IPS-20b (cell line): ENCODE measurements around the gene SESN1.

Experiments used
- H3K27ac ChIP-seq: one replicate; pipeline ENCODE4 v1.5.1; 2013; ENCODE audit warnings: low read length
- H3K27me3 ChIP-seq: 2 replicates; pipeline ENCODE4 v1.6.1; 2013; ENCODE audit warnings: mild to moderate bottlenecking, low read length, inconsistent platforms; ENCODE audit not compliant: insufficient read depth
- H3K36me3 ChIP-seq: 2 replicates; pipeline ENCODE4 v1.6.1; 2013; ENCODE audit warnings: low read depth, mild to moderate bottlenecking, inconsistent platforms, low read length, moderate library complexity; ENCODE audit not compliant: insufficient read depth
- H3K4me1 ChIP-seq: 2 replicates; pipeline ENCODE4 v1.6.1; 2013; ENCODE audit warnings: mild to moderate bottlenecking, control low read depth, inconsistent platforms, low read length, moderate library complexity; ENCODE audit not compliant: insufficient read depth
- H3K4me3 ChIP-seq: 2 replicates; pipeline ENCODE4 v1.5.1; 2013; ENCODE audit warnings: mild to moderate bottlenecking, low read length, inconsistent platforms
- H3K9ac ChIP-seq: 2 replicates; pipeline ENCODE4 v1.6.1; 2013; ENCODE audit warnings: low read depth, mild to moderate bottlenecking, inconsistent platforms, low read length, moderate library complexity
- H3K9me3 ChIP-seq: 2 replicates; pipeline ENCODE4 v1.6.1; 2013; ENCODE audit warnings: mild to moderate bottlenecking, low read depth, low read length, inconsistent platforms; ENCODE audit not compliant: insufficient read depth

Gene SESN1

DNA sequence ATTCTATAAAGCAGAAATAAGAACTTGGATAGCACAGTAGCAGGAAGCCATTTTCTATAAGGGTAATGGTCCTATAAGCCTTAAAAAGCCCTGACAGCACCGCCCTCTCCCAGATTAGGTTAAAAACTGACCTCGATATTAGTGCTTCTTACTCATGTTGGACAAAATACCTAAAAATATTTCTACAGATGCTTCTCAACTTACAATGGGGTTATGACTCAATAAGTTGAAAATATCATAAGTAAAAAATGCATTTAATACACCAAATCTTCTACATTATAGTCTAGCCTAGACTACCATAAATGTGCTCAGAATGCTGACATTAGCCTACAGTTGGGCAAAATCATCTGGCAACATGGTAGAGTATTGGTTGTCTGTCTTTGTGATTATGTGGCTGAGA lies 70.3 kb downstream of the SESN1 start:
- peaks cover 3% of the 10 kb centered on the region; the same call in 1 of the 2 replicates for H3K4me1 ChIP-seq

DNA sequence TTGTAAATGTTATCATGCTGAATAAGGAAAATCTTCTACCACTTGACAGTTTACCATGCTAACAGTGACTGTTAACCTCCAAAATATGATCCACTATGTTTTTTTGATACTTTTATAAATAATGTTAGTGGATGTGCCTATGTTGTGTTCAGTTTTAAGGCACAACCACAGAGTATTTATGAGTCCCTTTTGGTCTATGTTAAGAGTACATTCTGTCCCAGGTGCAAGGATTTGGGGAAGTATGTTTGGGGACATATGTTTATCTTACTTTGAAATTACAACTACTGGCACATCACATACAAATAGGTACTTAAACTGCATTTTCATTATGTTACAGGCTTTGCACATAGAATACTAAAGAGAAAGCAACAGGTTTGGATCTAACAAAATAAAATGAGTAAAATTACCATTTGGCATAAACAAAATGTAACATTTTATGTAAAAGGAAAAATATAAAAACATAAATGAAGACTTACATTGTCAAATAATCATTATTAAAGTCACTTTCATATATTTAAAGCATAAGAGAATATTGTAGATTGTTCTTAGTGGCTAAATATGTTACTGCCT lies 71.2 kb downstream of the SESN1 start:
- Histone ChIP-seq H3K4me1 (peaks cover 3% of the 10 kb centered on the region; the same call in 1 of the 2 replicates), H3K4me3 (no peak overlapping the region), H3K27ac (no peak overlapping the region), H3K9ac (no peak overlapping the region), H3K27me3 (no peaks in the 10 kb centered on the region), H3K9me3 (no peaks in the 10 kb centered on the region), H3K36me3 (no peaks in the 10 kb centered on the region)

More for the DNA sequence above, 70.3 kb downstream of the SESN1 start:
- Histone ChIP-seq H3K36me3 (no peaks in the 10 kb centered on the region), H3K4me3 (no peak overlapping the region), H3K9ac (no peak overlapping the region), H3K27me3 (no peaks in the 10 kb centered on the region), H3K9me3 (no peaks in the 10 kb centered on the region), H3K27ac (no peak overlapping the region)

DNA sequence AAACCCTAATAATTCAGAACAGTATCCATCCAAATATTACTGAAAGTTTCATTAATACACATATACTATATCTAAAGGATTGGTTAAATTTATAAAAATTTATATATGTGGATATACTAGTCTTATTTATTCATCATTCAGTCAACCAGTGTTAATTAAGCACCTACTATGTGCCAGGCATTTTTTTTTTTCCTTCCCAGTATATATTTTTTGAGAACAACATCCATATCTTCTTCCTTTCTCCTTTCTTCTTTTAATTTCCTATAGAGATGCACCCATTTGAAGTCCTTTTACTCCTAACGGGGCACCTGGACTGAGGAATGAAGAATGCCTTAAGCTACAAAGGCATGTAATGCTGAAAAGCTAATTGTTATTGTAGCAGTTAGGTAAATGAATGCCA lies 72.8 kb downstream of the SESN1 start:
- no peaks in the 10 kb centered on the region for H3K9me3 ChIP-seq
- H3K4me3 ChIP-seq, result no peak overlapping the region
- peaks cover 3% of the 10 kb centered on the region; the same call in 1 of the 2 replicates for H3K4me1 ChIP-seq
- H3K36me3 ChIP-seq, result no peaks in the 10 kb centered on the region
- H3K9ac ChIP-seq, result no peak overlapping the region
- no peak overlapping the region for H3K27ac ChIP-seq
- H3K27me3 ChIP-seq, result no peaks in the 10 kb centered on the region

DNA sequence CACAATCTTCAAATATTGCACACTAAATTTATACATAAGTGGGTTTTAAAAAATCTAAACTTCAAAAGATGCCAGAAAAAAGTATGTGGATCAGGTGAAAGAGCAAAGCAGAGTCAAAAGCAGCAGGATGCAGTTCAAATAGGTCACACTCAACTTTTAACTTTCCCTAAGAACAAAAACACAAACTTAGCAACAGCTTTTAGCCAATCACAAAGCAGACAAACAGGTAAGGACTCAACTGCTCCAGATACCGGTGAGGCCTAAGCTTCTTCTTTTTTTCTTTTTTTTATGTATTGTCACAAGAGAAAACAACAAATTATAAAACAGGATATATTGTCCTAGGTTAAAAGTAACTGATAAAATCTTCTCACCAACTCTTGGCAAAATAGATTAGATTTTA lies 74.7 kb downstream of the SESN1 start:
- Histone ChIP-seq H3K27me3 (no peaks in the 10 kb centered on the region), H3K9me3 (no peaks in the 10 kb centered on the region), H3K27ac (peak overlapping the region; percentile 5), H3K9ac (no peak overlapping the region), H3K4me1 (peaks cover 3% of the 10 kb centered on the region; the same call in 1 of the 2 replicates), H3K4me3 (no peak overlapping the region), H3K36me3 (no peaks in the 10 kb centered on the region)

DNA sequence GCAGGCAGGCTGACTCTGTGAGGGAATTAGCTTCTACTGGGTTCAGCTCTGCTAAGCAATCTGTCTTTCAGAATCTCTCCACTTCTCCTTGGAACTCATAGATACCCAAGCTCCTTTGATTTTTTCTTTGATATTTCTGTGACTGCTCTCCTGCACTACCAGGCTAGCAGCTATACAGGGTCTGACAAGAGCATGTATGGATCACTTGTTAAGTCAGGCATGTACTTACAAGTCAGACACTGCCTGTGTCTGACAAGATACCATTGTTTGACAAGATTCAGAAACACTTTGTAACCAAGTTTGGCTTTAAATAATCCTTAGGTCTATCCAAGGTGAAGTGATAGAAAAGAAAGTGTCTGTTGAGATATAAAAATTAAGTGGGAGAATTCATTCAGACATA lies 79.5 kb downstream of the SESN1 start:
- Histone ChIP-seq H3K4me1 (peaks cover 3% of the 10 kb centered on the region; the same call in 1 of the 2 replicates), H3K9me3 (no peaks in the 10 kb centered on the region), H3K36me3 (no peaks in the 10 kb centered on the region), H3K27ac (no peak overlapping the region), H3K9ac (no peak overlapping the region), H3K4me3 (no peak overlapping the region), H3K27me3 (no peaks in the 10 kb centered on the region)

DNA sequence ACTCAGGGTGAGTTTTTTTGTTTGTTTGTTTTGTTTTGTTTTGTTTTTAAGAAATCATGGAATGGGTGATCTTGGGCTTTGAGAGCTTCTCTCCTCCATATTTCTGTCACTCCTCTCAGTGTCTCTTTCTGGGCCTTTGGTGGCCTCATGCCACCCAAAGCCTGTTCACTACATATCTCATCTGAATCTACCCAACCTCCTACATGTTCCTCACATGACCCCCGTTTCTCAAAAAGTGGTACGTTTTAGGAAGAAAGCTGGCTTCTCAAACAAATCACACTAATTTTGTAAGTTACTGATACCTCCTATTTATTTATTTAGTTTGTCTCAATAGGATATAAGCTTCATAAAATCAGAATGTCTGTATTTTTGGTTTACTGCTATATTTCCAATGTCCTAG lies 80.0 kb downstream of the SESN1 start:
- no peak overlapping the region for H3K9ac ChIP-seq
- peaks cover under 1% of the 10 kb centered on the region; the same call in 1 of the 2 replicates for H3K4me1 ChIP-seq
- no peaks in the 10 kb centered on the region for H3K27me3 ChIP-seq
- no peaks in the 10 kb centered on the region for H3K9me3 ChIP-seq
- no peak overlapping the region for H3K27ac ChIP-seq
- H3K4me3 ChIP-seq, result no peak overlapping the region
- no peaks in the 10 kb centered on the region for H3K36me3 ChIP-seq

DNA sequence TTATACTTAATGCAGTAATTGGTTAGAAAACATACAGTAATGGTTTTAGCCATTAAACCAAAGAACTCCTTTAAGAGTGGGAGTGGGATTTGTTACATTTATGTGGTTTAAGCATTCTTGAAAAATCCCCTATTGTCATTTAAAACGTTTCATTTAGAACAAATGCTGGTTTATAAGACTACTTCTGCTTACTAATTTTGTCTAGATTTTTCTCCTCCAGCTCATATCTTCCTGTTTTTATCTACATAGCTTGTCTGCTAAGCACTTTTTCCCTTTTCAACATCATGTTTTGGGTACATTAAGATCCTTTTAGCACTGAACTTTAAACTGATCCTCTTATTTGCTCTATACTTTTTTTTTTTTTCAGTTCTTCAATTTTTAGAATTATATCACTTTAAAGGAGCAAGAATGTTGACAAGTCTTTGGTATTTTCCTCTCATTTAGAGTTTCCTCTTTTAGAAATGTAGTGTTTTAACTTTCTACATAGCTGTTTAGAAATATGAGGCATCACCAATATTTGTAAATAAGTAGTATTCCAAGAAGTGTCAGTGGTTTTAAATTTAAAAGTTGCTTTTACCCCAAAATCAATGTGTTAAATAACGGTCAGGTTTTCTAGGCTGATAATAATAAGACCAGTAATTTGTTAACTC lies 80.9 kb downstream of the SESN1 start:
- H3K36me3 ChIP-seq, result no peaks in the 10 kb centered on the region
- H3K4me3 ChIP-seq, result no peak overlapping the region
- no peak overlapping the region for H3K27ac ChIP-seq
- H3K4me1 ChIP-seq, result no peaks in the 10 kb centered on the region
- H3K27me3 ChIP-seq, result no peaks in the 10 kb centered on the region
- H3K9ac ChIP-seq, result no peak overlapping the region
- no peaks in the 10 kb centered on the region for H3K9me3 ChIP-seq

DNA sequence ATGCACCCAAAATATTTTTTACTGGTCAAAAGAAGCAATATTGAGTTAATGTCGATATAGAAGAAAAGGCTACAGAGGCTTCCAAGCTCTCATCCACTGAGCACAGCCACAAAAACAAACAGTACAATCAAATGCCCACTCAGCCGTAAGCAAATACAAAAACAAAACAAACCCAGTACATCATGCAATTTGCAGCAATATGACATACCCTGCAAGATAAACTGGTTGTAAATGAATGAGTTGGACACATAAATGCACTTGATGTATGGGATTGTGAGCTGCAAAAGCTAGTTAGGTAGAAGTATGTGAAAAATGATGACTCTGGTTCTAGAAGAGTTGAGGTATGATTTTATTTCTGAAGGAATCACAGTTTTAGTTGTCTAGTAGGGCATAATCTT lies 83.9 kb downstream of the SESN1 start:
- no peaks in the 10 kb centered on the region for H3K36me3 ChIP-seq
- H3K4me1 ChIP-seq, result peaks cover 9% of the 10 kb centered on the region; the same call in 1 of the 2 replicates
- H3K9me3 ChIP-seq, result no peaks in the 10 kb centered on the region
- no peak overlapping the region for H3K9ac ChIP-seq
- H3K27me3 ChIP-seq, result no peaks in the 10 kb centered on the region
- no peak overlapping the region for H3K27ac ChIP-seq
- no peak overlapping the region for H3K4me3 ChIP-seq

DNA sequence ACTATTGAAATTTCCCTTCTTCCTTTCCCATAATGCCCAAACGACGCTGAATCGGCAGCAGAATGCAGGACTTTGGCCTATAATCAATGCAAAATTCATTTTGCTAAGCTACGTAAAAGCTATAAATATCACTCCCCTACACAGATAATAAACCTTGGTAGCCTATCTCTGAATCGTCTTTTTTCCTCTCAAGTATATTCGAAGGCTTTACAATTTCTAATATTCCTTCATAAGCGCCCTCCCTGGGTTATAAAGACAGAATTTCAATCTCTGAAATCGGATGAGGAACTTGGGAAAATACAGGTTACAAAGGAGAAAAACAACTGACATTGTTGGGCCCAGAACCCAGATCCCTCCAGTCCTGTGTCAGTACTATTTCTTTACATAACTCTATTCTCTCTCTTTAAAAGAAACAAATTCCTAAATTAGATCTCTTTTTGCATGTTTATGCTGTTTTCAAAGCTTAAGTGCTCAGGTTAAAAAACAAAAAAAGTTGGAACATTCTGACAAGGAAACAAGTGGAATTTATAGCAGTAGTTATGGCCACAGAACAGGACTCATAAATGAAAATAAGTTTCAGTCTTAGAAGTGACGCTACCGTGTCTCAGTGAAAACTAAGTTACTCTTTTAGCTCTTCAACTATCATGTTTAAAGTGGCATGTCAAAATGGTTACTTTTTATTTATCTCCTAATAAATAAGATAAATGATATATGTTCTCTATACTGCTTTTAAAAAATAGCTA lies 84.5 kb downstream of the SESN1 start:
- no peaks in the 10 kb centered on the region for H3K36me3 ChIP-seq
- H3K9ac ChIP-seq, result peak overlapping the region; percentile 78; the same call in 1 of the 2 replicates
- H3K27me3 ChIP-seq, result no peaks in the 10 kb centered on the region
- H3K4me1 ChIP-seq, result peaks cover 9% of the 10 kb centered on the region; the same call in 1 of the 2 replicates
- H3K9me3 ChIP-seq, result no peaks in the 10 kb centered on the region
- H3K27ac ChIP-seq, result no peak overlapping the region
- peak overlapping the region; percentile 82 for H3K4me3 ChIP-seq

DNA sequence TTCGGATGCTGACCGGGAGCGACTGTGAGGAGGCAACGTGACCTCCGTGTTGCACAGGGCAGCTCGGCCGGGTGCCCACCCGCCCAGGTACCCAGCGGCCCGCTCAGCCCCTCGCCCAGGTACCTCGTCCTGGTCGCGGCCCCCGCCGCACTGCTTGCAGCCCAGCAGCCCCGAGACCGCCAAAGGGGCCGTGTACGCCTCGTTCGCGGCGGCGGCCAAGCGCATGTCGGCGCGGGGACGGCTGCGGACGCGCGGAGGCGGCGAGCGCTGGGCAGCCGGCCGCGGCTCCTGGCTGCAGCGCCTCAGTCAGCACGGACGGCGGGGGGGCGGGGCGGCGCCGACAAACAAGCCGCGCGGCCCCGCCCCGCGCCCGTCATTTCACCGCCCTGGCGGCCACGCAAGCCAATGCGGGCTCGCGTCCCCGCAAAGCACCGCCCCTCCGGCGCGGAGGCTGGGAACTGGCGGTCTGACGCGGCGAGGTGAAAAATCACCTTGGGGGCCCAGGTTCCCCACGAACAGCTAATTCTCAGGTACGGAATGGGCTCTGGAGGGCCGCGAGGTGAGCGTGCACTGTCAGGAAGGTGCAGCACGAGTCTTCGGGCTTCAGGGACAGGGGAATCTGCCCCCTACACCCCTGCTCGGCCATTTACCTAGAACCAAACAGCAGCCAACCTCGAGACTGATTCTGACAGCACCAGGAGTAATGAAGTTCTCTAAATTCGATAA lies 85.2 kb downstream of the SESN1 start:
- Histone ChIP-seq H3K4me1 (peaks cover 9% of the 10 kb centered on the region; the same call in 1 of the 2 replicates), H3K9ac (peak overlapping the region; percentile 81), H3K36me3 (no peaks in the 10 kb centered on the region), H3K27ac (no peak overlapping the region), H3K4me3 (peak overlapping the region; percentile 82), H3K9me3 (no peaks in the 10 kb centered on the region), H3K27me3 (no peaks in the 10 kb centered on the region)

DNA sequence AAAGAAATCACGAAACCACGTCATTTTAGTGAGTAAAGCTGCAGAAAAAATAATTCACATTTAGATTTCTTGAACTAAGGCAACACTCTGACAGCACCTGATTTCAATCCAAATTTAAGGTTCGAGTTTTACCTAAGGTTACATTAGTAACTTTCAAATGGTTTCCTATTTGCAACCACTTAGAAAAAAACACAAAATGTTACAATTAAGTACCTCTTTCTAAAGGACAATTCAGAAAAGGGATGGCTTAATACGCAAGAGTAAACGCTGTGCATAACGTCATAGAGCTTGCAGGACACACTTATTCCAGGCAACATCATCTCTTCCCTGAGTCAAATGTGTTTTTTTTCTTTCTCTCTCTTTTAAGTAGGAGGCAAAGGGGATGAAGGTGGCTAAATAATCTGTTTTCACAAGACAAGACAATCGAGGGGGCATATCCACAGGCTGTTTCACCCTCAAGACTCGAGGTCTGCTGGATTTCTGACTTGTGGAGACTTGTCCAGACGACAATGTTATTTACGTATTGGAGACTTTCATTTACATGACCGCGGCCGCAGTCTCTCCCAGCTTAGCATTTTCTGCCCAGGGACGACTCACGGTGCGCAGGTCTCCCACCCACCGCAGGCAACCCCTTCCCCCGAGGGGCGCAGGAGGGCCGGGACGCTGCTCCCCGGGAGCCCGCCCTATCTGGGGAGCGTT lies 86.0 kb downstream of the SESN1 start:
- Histone ChIP-seq H3K36me3 (no peaks in the 10 kb centered on the region), H3K27ac (no peak overlapping the region), H3K9ac (peak overlapping the region; percentile 81), H3K9me3 (no peaks in the 10 kb centered on the region), H3K27me3 (no peaks in the 10 kb centered on the region), H3K4me3 (peak overlapping the region; percentile 82), H3K4me1 (peaks cover 9% of the 10 kb centered on the region; the same call in 1 of the 2 replicates)
